Measurements from ENCODE around the gene HS2ST1. TPM values are rescaled to one million over a fixed set of nuclear protein-coding genes. Genes with fewer than 3 reads are reported as not detected.

HS2ST1 gene
- total RNA-seq, 1 experiment from 2014 or later = 30.1 TPM

DNA sequence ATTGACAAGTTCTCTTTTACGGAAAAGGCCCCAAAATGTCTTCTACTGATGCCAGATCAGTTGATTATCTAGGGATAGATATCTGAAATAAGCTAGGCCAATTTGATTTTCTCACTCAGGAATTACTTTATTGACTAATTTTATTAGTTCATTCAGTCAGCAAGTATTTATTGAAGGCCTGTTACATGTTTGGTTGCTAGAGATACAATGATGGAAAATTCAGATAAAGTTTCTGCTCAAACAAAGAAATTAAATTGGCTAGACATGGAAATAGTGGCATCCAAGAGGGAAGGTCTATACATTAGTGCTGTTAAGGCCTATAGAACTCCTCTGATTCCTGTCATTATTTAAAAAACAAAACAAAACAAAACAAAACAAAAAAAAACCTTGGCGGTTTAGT is 56.5 kb downstream of the HS2ST1 start:
- H3K9me2 ChIP-seq (ENCODE audit: insufficient read depth) = no peaks in the 10 kb centered on the region
- H2AFZ ChIP-seq (ENCODE audit: low read depth, low read length, poor library complexity, severe bottlenecking) = no peak overlapping the region
- no peaks in the 10 kb centered on the region for H3K36me3 ChIP-seq (ENCODE audit: control insufficient read depth in 1 of 2, insufficient read depth in 2 of 2, low read length in 2 of 2)
- H4K20me1 ChIP-seq (ENCODE audit: insufficient read depth) = peaks cover 4% of the 10 kb centered on the region; the same call in 1 of the 2 replicates
- no peak overlapping the region for H3K9ac ChIP-seq (ENCODE audit: low read length)
- H3K79me2 ChIP-seq (ENCODE audit: insufficient read depth, low read length) = peaks cover 6% of the 10 kb centered on the region; the same call in 1 of the 2 replicates
- RAD21 ChIA-PET (ENCODE audit: low non-redundant PET in 1 of 2, low total read pairs in 2 of 2, uncharacterized antibody in 2 of 2, unreplicated experiment in 2 of 2) = no interaction called here
- POLR2A ChIA-PET = no interaction called here
- H3K4me3 ChIP-seq (replicated peaks in 1 of 2; ENCODE audit: low read depth in 1 of 2, low read length in 2 of 2) = no peak overlapping the region
- intact Hi-C loops (cut with micrococcal nuclease) = no loop called here
- no peaks in the 10 kb centered on the region for H3K9me3 ChIP-seq (ENCODE audit: control insufficient read depth in 1 of 2, insufficient read depth in 1 of 2, low read depth in 1 of 2, low read length in 2 of 2)
- no peak for DNase-seq (ENCODE audit: low read depth, low spot score)
- no peak for ATAC-seq
- no peaks in the 10 kb centered on the region; a peak in 1 of 4 replicates for H3K4me1 ChIP-seq (ENCODE audit: control insufficient read depth in 1 of 2, insufficient read depth in 2 of 2, low read length in 2 of 2)
- no peaks in the 10 kb centered on the region for H3K27me3 ChIP-seq (ENCODE audit: insufficient read depth, low read length)
- CTCF ChIA-PET = no interaction called here
- no TSS peak for BruUV-seq (replicated peaks)
- no peak overlapping the region for H3K27ac ChIP-seq (ENCODE audit: low read depth, low read length)
- no peak for TF ChIP-seq ZFX (IDR thresholded peaks at IDR 0.05)
- TF ChIP-seq, protein P1, sequence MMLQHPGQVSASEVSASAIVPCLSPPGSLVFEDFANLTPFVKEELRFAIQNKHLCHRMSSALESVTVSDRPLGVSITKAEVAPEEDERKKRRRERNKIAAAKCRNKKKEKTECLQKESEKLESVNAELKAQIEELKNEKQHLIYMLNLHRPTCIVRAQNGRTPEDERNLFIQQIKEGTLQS (IDR thresholded peaks at IDR 0.05) = no peak
- TF ChIP-seq TCF7L2 (IDR thresholded peaks at IDR 0.05; ENCODE audit: borderline replicate concordance, extremely low read depth, insufficient read depth, insufficient read length) = no peak
- no peak for TF ChIP-seq ZBTB33 (IDR thresholded peaks at IDR 0.05; ENCODE audit: extremely low read depth, insufficient replicate concordance, low read length)
- TF ChIP-seq EZH2 (IDR thresholded peaks at IDR 0.05) = no peak
- no peak for TF ChIP-seq SIN3A (IDR thresholded peaks at IDR 0.05; ENCODE audit: low read depth)
- no peak for TF ChIP-seq CBX3 (IDR thresholded peaks at IDR 0.05; ENCODE audit: low read depth)
- TF ChIP-seq ZNF274 (IDR thresholded peaks at IDR 0.05; ENCODE audit: low read depth, low read length) = no peak
- TF ChIP-seq, protein P2, sequence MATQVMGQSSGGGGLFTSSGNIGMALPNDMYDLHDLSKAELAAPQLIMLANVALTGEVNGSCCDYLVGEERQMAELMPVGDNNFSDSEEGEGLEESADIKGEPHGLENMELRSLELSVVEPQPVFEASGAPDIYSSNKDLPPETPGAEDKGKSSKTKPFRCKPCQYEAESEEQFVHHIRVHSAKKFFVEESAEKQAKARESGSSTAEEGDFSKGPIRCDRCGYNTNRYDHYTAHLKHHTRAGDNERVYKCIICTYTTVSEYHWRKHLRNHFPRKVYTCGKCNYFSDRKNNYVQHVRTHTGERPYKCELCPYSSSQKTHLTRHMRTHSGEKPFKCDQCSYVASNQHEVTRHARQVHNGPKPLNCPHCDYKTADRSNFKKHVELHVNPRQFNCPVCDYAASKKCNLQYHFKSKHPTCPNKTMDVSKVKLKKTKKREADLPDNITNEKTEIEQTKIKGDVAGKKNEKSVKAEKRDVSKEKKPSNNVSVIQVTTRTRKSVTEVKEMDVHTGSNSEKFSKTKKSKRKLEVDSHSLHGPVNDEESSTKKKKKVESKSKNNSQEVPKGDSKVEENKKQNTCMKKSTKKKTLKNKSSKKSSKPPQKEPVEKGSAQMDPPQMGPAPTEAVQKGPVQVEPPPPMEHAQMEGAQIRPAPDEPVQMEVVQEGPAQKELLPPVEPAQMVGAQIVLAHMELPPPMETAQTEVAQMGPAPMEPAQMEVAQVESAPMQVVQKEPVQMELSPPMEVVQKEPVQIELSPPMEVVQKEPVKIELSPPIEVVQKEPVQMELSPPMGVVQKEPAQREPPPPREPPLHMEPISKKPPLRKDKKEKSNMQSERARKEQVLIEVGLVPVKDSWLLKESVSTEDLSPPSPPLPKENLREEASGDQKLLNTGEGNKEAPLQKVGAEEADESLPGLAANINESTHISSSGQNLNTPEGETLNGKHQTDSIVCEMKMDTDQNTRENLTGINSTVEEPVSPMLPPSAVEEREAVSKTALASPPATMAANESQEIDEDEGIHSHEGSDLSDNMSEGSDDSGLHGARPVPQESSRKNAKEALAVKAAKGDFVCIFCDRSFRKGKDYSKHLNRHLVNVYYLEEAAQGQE (IDR thresholded peaks at IDR 0.05; ENCODE audit: low read depth) = no peak
- TF ChIP-seq YY1 (IDR thresholded peaks at IDR 0.05; ENCODE audit: extremely low read depth, insufficient replicate concordance, low read depth, low read length) = no peak
- TF ChIP-seq JUND (IDR thresholded peaks at IDR 0.05) = no peak
- TF ChIP-seq CEBPB (IDR thresholded peaks at IDR 0.05; ENCODE audit: low read depth) = no peak
- no peak for TF ChIP-seq POLR2A (IDR thresholded peaks at IDR 0.05; ENCODE audit: borderline replicate concordance, extremely low read depth, insufficient read depth, insufficient read length)
- no peak for TF ChIP-seq SRF (IDR thresholded peaks at IDR 0.05; ENCODE audit: low read depth)
- no peak for TF ChIP-seq CTCF (IDR thresholded peaks at IDR 0.05 in 2 of 3, conservative IDR thresholded peaks at IDR 0.05 in 1 of 3; ENCODE audit: borderline replicate concordance in 1 of 3, insufficient read depth in 1 of 3, low read depth in 2 of 3, low read length in 2 of 3)
- TF ChIP-seq RAD21 (IDR thresholded peaks at IDR 0.05; ENCODE audit: low read depth) = no peak
- TF ChIP-seq, protein P3, sequence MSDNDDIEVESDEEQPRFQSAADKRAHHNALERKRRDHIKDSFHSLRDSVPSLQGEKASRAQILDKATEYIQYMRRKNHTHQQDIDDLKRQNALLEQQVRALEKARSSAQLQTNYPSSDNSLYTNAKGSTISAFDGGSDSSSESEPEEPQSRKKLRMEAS (IDR thresholded peaks at IDR 0.05) = no peak
- no peak for TF ChIP-seq EZH2phosphoT487 (IDR thresholded peaks at IDR 0.05; ENCODE audit: borderline replicate concordance)
- no peak overlapping the region for H3K4me2 ChIP-seq (ENCODE audit: low read length)

Measured in HCT116 (cell line).